Neuron (in vitro differentiated cells): ENCODE measurements around the gene ZNF814.
"Not testable (repeated sequence)": the region's sequence is repeated elsewhere in the genome, so short reads cannot be mapped to it uniquely, and the experiment has no call there.

Experiments
- H2AFZ ChIP-seq: one replicate; pipeline ENCODE4 v1.6.1; 2013; ENCODE audit warnings: low read depth, mild to moderate bottlenecking, inconsistent platforms, low read length, moderate library complexity
- H3K27me3 ChIP-seq: one replicate; pipeline ENCODE4 v1.6.1; 2013; ENCODE audit warnings: low read length; ENCODE audit not compliant: insufficient read depth
- H3K36me3 ChIP-seq: one replicate; pipeline ENCODE4 v1.6.1; 2013; ENCODE audit warnings: low read length; ENCODE audit not compliant: insufficient read depth
- H3K4me1 ChIP-seq: one replicate; pipeline ENCODE4 v1.6.1; 2013; ENCODE audit warnings: low read length; ENCODE audit not compliant: insufficient read depth
- H3K4me3 ChIP-seq: 2 replicates; pipeline ENCODE4 v1.5.1; 2013; ENCODE audit warnings: mild to moderate bottlenecking, low read length, moderate library complexity
- H3K9me3 ChIP-seq: one replicate; pipeline ENCODE4 v1.6.1; 2013; ENCODE audit warnings: low read length

The ZNF814 gene

DNA sequence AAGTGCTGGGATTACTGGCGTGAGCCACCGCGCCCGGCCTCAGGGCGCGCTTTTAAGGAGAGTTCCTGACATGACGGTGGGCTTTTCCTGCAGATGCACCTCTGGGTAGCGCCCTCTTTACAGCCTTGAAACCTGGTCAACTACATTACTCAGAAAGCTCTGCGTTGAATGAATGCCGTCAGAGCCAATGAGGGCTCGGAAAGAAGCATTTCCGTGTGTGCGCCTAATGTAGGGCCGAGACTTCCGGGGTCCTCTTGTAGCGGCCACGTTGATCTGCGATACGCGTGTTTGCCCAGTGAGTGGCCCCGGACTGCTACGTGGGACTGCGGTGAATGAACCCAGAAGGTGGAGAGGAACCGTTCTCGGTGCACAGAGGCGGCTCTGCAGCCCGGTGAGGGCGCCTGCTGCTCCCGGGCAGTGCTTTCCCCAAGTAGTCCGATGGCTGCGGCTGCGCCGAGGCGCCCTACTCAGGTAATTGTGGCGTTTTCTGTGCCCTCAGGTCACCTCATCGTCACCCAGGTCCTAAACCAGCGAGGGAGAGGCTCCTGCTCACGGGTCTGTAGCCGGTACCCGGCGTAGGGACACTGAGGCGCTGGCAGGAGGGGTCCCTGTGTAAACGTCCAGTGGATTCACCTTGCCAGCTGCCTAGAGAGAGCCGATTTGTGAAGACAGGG, 69.2 kb downstream of the ZNF814 start:
- peak overlapping the region; percentile 49 for H2AFZ ChIP-seq
- H3K27me3 ChIP-seq: no peaks in the 10 kb centered on the region
- H3K4me3 ChIP-seq: peak overlapping the region; percentile 89
- peaks cover 9% of the 10 kb centered on the region for H3K4me1 ChIP-seq
- no peaks in the 10 kb centered on the region for H3K9me3 ChIP-seq
- peaks cover 13% of the 10 kb centered on the region for H3K36me3 ChIP-seq

DNA sequence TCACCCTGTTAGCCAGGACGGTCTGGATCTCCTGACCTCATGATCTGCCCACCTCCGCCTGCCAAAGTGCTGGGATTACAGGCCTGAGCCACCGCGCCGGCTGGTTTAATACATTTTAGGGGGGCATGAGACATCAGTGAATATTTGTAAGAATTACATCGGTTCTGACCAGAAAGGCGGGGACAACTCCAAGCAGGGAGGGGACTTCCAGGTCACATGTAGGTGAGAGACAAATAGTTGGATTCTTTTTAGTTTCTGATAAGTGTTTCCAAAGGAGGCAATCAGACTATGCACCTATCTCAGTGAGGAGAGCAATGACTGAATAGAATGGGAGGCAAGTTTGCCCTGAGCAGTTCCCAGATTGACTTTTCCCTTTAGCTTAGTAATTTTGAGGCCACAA, 70.5 kb downstream of the ZNF814 start:
- H3K4me3 ChIP-seq: no peak overlapping the region
- no peak overlapping the region for H2AFZ ChIP-seq
- peaks cover 9% of the 10 kb centered on the region for H3K36me3 ChIP-seq
- no peaks in the 10 kb centered on the region for H3K9me3 ChIP-seq
- H3K4me1 ChIP-seq: peaks cover 19% of the 10 kb centered on the region
- no peaks in the 10 kb centered on the region for H3K27me3 ChIP-seq

DNA sequence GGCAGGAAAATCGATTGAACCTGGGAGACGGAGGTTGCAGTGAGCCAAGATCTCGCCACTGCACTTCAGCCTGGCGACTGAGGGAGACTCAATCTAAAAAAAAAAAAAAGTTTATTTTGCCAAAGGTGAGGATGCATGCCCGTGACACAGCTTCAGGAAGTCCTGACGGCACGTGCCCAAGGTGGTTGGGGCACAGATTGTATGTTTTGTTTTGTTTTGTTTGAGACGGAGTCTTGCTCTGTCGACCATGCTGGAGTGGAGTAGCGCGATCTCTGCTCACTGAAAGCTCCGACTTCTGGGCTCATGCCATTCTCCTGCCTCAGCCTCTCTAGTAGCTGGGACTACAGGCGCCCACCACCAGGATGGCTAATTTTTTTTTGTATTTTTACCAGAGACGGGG, 70.9 kb downstream of the ZNF814 start:
- H3K27me3 ChIP-seq: no peaks in the 10 kb centered on the region
- peaks cover 19% of the 10 kb centered on the region for H3K4me1 ChIP-seq
- peaks cover 10% of the 10 kb centered on the region for H3K36me3 ChIP-seq
- no peaks in the 10 kb centered on the region for H3K9me3 ChIP-seq
- H2AFZ ChIP-seq: no peak overlapping the region
- H3K4me3 ChIP-seq: no peak overlapping the region

DNA sequence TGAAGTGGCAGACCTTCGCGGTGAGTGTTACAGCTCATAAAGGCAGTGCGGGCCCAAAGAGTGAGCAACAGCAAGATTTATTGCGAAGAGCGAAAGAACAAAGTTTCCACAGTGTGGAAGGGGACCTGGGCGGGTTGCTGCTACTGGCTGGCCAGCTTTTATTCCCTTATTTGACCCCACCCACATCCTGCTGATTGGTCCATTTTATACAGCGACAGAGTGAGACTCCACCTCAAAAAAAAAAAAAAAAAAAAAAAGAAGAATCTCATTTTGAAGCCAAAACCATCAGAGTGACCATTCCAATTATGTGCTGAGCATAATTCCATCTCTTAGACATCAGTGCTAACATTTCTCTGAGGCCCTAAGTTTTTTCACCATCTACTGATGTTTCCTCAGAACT, 72.2 kb downstream of the ZNF814 start:
- Histone ChIP-seq H3K4me1 (peaks cover 19% of the 10 kb centered on the region), H3K9me3 (no peaks in the 10 kb centered on the region), H3K36me3 (peaks cover 12% of the 10 kb centered on the region), H2AFZ (no peak overlapping the region), H3K4me3 (no peak overlapping the region), H3K27me3 (no peaks in the 10 kb centered on the region)

DNA sequence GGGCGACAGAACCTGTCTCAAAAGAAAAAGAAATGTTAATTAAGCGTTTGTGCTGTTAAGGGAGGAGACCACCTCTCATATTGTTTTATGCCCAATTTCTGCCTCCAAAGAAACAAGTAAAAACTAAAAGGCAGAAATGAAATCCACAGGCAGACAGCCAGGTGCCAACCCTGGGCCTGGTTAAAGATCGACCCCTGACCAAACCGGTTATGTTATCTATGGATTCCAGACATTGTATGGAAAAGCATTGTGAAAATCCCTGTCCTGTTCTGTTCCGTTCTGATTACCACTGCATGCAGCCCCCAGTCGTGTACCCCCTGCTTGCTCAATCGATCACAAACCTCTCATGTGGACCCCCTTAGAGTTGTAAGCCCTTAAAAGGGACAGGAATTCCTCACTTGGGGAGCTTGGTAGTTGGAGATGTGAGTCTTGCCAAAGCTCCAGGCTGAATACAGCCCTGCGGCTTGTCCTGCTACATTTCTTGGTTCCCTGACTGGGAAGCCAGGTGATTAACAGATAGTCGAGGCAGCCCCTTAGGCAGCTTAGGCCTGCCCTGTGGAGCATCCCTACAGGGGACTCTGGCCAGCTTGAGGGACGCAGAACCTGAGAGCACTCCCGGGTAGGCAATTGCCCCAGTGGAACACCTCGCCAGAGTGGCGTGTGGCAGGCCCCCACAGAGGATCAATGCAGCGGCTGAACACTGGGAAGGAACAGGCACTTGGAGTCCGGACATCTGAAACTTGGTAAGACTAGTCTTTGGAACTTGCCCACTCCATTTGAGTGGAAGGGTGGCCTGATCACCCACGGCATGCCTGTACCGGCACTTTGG, 73.4 kb downstream of the ZNF814 start:
- H3K4me1 ChIP-seq: peaks cover 15% of the 10 kb centered on the region
- H2AFZ ChIP-seq: peak overlapping the region; percentile 67
- H3K4me3 ChIP-seq: no peak overlapping the region
- H3K36me3 ChIP-seq: peaks cover 5% of the 10 kb centered on the region
- H3K27me3 ChIP-seq: no peaks in the 10 kb centered on the region
- no peaks in the 10 kb centered on the region for H3K9me3 ChIP-seq

DNA sequence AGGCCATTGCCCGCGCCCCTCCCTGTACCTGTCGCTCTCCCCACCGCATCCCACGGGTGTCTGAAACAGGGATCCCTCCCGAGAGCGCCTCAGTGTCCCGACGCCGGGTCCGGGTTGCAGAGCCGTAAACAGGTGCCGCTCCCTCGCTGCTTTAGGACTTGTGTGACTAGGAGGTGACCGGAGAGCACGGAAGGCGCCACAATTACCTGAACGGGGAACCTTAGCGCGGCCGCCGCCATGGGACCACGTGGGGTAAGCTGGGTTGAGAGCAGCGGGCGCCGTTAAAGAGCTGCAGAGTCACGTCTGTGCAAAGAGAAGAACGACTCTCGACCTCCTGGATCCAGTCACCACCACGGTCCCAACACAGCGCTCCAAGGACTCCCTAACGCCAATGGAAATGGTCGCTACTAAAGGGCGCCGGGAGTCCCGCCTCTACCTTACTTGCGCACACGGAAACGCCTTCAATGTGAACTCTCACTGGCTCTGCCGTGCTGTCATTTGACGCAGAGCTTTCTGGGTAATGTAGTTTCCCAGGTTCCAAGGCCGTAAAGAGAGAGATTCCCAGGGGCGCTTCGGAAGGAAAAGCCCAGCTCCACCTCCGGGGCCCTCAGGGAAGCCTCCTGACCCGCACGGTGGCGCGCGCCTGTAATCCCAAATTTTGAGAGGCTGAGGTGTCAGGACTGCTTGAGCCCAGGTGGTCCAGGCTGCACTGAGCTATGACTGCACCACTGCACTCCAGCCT, 74.2 kb downstream of the ZNF814 start, which contains the start of gene ZNF552:
TSS of gene ZNF552 (minus strand) at position 409 of the 742 bp plus-strand sequence. CDS start at position 239, 170 bp downstream.
- Histone ChIP-seq H2AFZ (peak within 1 kb of the TSS; percentile 67), H3K4me1 (peaks cover 10% of the 10 kb centered on the region), H3K4me3 (peak within 1 kb of the TSS; percentile 91), H3K9me3 (no peaks in the 10 kb centered on the region), H3K36me3 (peaks cover 9% of the 10 kb centered on the region), H3K27me3 (no peaks in the 10 kb centered on the region)

DNA sequence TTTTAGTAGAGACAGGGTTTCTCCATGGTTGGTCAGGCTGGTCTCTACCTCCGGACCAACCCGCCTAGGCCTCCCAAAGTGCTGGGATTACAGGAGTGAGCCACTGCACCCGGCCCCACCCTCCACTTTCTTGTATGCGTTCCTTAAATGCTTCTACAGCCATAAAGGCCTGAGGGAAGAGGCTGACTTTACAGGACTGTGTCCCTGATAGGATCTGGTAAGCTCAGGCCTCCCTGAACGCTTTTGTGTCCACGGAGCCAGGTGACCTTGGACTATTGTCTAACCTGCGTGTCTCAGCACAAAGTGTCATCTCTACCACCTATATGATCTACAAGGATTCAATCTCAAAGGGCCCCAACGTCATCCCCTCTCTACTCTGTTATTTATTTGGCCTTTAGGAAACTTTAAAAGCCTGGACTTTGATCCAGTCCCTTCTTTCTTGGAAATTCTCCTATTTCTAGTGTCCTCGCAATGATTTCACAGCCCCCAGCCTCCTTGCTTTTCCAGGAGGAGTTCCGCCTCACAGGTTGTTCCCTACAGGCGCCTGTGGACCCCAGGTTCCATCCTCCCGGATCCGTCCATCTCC, 74.8 kb downstream of the ZNF814 start:
- peak overlapping the region; percentile 91 for H3K4me3 ChIP-seq
- H3K9me3 ChIP-seq: no peaks in the 10 kb centered on the region
- peaks cover 11% of the 10 kb centered on the region for H3K36me3 ChIP-seq
- no peaks in the 10 kb centered on the region for H3K27me3 ChIP-seq
- H2AFZ ChIP-seq: no peak overlapping the region
- H3K4me1 ChIP-seq: peaks cover 10% of the 10 kb centered on the region

GRCh38 chr19:57812975-57813820, 75.6 kb downstream of the ZNF814 start:
- H3K4me3 ChIP-seq, H3K4me1 ChIP-seq, H3K27me3 ChIP-seq, H2AFZ ChIP-seq, H3K9me3 ChIP-seq: not testable (repeated sequence)
- H3K36me3 ChIP-seq: peaks cover 16% of the 10 kb centered on the region

DNA sequence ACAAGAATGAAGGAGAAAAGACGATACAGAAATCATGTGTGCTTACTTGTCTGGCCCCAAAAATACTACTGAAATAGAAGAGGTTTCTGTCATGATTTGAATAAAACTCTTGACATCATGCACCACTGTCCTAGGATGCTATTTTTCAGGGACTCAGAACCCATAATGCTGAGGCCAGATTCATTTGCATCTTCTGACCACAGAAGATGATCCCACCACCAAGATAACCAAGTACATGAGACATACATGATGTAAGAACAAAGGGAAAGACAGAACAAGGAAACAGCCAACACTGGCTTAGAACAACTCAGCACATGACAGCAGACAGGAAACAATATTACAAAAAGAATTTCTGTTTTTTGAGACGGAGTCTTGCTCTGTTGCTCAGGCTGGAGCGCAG, 76.6 kb downstream of the ZNF814 start:
- no peak overlapping the region for H2AFZ ChIP-seq
- no peaks in the 10 kb centered on the region for H3K27me3 ChIP-seq
- H3K9me3 ChIP-seq: no peaks in the 10 kb centered on the region
- peaks cover 10% of the 10 kb centered on the region for H3K4me1 ChIP-seq
- H3K36me3 ChIP-seq: peaks cover 23% of the 10 kb centered on the region
- H3K4me3 ChIP-seq: no peak overlapping the region

GRCh38 chr19:57810410-57811295, 78.2 kb downstream of the ZNF814 start:
- H3K4me1 ChIP-seq, H3K9me3 ChIP-seq, H3K27me3 ChIP-seq, H3K4me3 ChIP-seq, H2AFZ ChIP-seq: not testable (repeated sequence)
- H3K36me3 ChIP-seq: peaks cover 28% of the 10 kb centered on the region

DNA sequence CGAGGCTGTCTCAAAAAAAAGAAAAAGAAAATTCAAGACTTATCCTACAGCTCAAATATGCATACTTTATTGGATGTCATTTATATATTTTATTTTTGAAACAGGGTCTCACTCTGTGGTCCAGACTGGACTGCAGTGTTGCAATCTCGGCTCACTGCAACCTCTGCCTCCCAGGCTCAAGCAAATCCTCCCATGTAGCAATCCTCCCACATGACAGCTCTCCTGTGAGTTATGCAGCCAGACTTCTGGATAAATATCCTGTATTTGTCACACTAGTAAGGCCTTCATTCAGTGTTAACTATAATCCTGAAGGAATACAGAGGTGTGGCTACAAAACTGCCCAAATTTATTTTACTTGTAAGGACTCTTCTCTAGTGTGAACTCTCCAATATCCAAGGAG, 81.3 kb downstream of the ZNF814 start:
- peaks cover 25% of the 10 kb centered on the region for H3K36me3 ChIP-seq
- no peak overlapping the region for H3K4me3 ChIP-seq
- no peaks in the 10 kb centered on the region for H3K27me3 ChIP-seq

More for the DNA sequence above, 81.3 kb downstream of the ZNF814 start:
- Histone ChIP-seq H3K9me3 (no peaks in the 10 kb centered on the region), H3K4me1 (peaks cover 12% of the 10 kb centered on the region), H2AFZ (no peak overlapping the region)
